ENCODE data around the gene ATL2. TPM values are rescaled to one million over a fixed set of nuclear protein-coding genes. Genes with fewer than 3 reads are reported as not detected.
A peak's percentile ranks its signal among the peaks of the same experiment; 100 is the strongest.
"Not testable (repeated sequence)": the region's sequence is repeated elsewhere in the genome, so short reads cannot be mapped to it uniquely, and the experiment has no call there.

Gene ATL2
- total RNA-seq, 1 donor from 2014 or later, result 139 TPM

DNA sequence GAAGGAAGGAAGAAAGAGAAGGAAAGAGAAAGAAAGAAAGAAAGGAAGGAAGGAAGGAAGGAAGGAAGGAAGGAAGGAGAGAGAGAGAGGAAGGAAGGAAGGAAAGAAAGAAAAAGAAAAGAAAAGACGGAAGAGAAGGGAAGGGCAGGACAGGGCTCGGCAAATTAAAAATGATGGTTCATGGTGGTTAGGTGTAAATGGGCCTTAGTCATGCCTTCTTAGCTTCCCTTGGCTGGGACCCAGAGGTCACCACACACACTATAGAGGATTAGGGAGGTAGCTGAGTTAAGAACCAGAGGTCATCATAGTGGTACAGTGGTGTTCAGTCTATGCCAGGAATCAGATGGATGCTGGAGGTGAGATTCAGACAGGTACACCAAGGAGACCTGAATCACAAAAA is 9.3 kb upstream of the ATL2 start:
- H3K27me3 ChIP-seq (ENCODE audit: control insufficient read depth, insufficient read depth, low read length), result no peaks in the 10 kb centered on the region
- no peak overlapping the region for H3K4me3 ChIP-seq (ENCODE audit: low read depth, low read length)
- TF ChIP-seq, protein P1, sequence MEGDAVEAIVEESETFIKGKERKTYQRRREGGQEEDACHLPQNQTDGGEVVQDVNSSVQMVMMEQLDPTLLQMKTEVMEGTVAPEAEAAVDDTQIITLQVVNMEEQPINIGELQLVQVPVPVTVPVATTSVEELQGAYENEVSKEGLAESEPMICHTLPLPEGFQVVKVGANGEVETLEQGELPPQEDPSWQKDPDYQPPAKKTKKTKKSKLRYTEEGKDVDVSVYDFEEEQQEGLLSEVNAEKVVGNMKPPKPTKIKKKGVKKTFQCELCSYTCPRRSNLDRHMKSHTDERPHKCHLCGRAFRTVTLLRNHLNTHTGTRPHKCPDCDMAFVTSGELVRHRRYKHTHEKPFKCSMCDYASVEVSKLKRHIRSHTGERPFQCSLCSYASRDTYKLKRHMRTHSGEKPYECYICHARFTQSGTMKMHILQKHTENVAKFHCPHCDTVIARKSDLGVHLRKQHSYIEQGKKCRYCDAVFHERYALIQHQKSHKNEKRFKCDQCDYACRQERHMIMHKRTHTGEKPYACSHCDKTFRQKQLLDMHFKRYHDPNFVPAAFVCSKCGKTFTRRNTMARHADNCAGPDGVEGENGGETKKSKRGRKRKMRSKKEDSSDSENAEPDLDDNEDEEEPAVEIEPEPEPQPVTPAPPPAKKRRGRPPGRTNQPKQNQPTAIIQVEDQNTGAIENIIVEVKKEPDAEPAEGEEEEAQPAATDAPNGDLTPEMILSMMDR (IDR thresholded peaks at IDR 0.05; ENCODE audit: insufficient read depth, low read length, severe bottlenecking), result no peak
- no peaks in the 10 kb centered on the region for H3K36me3 ChIP-seq (ENCODE audit: control insufficient read depth, insufficient read depth, low read length)
- FAIRE-seq (peak; percentile 32), DNase-seq (ENCODE audit: low read depth) (peak; percentile 44)

DNA sequence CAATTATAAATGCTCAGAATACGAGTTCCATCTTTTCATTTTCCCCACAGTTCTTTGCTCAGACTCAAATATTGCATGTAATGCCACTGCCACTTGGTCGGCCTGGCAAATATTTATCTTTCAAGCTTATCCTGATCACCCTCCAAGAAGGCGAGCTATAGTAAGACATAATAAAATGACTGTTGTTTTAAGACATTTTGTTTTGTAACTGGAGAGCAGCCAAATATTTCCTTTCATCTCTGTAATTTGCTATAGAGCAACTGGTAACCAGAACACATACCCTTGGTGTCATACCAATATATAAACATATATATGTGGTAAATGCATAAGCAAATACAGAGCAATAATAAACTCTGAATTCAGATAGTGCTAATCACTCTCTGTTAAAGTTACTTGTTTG is 7.3 kb upstream of the ATL2 start:
- FAIRE-seq (no peak), DNase-seq (ENCODE audit: low read depth) (no peak)

DNA sequence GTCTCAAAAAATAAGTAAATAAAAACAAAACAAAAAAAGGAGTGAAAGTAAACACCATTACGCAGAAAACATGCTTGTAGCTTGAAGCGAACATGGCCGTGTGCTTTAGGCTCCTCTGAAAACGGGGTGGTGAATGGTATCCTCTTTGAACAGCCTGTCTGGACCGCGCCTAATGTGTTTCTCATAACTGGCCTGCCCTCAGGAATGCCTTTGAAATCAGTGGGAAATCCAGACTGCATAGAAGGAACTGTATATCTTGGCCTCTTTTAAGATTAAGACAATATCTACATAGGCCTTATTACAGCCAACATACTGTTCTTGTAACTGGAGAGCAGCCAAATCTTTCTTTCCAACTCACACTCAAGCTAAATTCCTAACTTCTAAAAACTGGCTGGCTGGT is 6.7 kb upstream of the ATL2 start:
- H3K36me3 ChIP-seq (ENCODE audit: control insufficient read depth, insufficient read depth, low read length), result not testable (repeated sequence)

More for the DNA sequence above, 7.3 kb upstream of the ATL2 start:
- Histone ChIP-seq H3K27me3 (ENCODE audit: control insufficient read depth, insufficient read depth, low read length) (no peaks in the 10 kb centered on the region), H3K36me3 (ENCODE audit: control insufficient read depth, insufficient read depth, low read length) (no peaks in the 10 kb centered on the region), H3K4me3 (ENCODE audit: low read depth, low read length) (no peak overlapping the region)
- TF ChIP-seq, protein P1 (IDR thresholded peaks at IDR 0.05; ENCODE audit: insufficient read depth, low read length, severe bottlenecking), result no peak

DNA sequence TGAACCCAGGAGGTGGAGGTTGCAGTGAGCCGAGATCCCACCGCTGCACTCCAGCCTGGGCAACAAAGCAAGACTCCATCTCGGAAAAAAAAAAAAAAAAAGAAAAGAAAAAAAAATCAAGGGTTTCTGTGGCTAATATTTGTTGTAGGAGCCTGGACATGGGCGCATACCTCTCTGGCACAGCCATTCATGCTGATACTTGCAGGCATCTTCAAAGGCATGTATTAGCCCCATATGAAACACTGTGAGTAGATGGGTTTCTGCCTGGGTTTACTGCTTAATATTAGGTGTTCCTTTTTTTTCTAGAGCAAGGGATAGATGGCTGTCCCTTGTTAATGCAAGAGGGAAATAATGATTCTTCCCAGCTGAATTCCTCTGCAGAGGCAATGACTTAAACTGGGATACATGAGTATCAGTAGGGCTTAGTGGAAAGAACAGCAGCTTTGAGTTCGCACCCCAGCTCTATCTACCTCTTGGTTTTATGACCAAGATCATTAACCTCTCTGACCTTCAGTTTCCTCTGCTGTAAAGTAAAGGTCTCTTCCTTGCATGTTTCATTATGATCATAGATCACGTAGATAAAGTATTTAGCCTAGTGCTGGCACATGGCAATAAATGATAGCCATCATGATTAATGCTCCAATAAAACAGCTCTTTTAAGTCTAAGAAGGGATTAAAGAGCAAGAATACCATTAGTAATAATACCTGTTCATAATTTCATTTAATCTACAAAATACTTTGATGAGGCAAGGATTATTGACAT is 4.5 kb upstream of the ATL2 start:
- TF ChIP-seq, protein P1 (IDR thresholded peaks at IDR 0.05; ENCODE audit: insufficient read depth, low read length, severe bottlenecking), result no peak
- FAIRE-seq (no peak), DNase-seq (ENCODE audit: low read depth) (peak; percentile 60)
- Histone ChIP-seq H3K4me3 (ENCODE audit: low read depth, low read length) (no peak overlapping the region), H3K27me3 (ENCODE audit: control insufficient read depth, insufficient read depth, low read length) (no peaks in the 10 kb centered on the region), H3K36me3 (ENCODE audit: control insufficient read depth, insufficient read depth, low read length) (no peaks in the 10 kb centered on the region)

More for the DNA sequence above, 6.7 kb upstream of the ATL2 start:
- DNase-seq (ENCODE audit: low read depth); H3K27me3 ChIP-seq (ENCODE audit: control insufficient read depth, insufficient read depth, low read length); H3K4me3 ChIP-seq (ENCODE audit: low read depth, low read length); FAIRE-seq: not testable (repeated sequence)

DNA sequence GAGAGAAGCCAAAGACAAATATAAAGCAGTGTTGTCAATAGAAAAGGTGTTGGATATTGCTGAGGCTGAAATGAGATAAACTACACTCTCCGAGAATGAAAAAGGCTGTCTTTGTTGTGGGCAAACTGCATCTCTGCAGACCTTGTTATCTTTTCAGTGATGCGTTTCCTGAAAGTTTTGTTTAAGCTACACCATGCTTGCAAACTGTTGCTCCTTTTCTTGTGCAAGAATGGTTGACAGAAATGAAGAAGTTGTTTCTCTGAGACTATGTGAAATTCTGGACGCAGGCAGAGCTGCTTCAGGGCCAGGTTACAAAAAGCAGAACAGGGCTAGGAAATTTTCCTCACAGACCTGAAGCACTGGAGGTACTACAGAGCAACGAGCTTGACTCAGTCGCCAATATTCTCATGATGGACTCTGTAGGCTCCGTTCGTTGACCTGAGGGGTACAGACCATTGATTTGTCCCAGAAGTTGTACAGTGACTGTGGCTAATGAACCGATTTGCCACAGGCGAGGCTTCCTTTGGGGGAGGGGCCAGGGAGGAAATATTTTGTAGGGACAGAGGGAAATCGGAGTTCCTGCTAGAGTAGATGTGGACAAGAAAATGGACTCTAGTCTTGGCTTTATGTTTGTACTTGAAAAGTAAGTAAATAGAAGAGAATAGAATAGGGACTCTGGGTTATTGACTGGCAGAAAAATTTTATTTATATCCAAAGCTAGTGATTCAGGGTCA is 3.5 kb upstream of the ATL2 start:
- TF ChIP-seq, protein P1 (IDR thresholded peaks at IDR 0.05; ENCODE audit: insufficient read depth, low read length, severe bottlenecking), result no peak
- Histone ChIP-seq H3K4me3 (ENCODE audit: low read depth, low read length) (no peak overlapping the region), H3K36me3 (ENCODE audit: control insufficient read depth, insufficient read depth, low read length) (no peaks in the 10 kb centered on the region), H3K27me3 (ENCODE audit: control insufficient read depth, insufficient read depth, low read length) (no peaks in the 10 kb centered on the region)
- DNase-seq (ENCODE audit: low read depth) (no peak), FAIRE-seq (no peak)

DNA sequence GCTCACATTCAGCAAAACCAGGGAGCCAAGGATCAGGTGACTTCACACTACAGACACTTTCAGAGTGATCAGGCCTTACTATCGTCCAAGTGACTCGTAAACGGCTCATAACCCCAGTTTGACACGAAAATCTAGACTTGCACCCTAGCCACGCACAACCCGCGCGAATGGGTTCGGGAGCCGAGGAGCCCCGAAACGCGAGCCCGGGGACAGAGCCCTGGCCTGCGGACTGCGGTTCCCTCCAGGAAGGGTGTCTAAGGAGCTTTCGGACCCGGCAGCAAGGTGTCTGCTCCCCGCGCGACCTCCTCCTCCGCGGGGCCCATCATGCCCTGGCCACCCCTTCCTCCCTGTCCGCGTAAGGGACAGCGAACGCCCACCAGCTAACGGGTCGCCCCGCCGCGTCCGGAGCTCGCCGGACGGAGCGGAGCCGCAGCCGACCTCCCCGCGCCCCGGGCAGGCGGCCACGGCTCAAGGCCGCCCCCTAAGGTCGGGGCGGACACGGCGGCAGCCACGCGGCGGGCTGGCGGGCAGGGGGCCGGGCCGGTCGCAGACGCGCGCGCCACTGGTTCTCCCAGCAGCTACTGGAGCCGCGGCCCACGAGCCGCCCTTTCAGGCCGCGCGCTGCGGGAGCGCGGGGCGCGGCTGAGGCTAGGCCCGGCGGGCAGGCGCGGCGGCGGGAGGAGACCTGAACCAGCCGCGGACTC is 575 bp downstream of the ATL2 start:
- H3K27me3 ChIP-seq (ENCODE audit: control insufficient read depth, insufficient read depth, low read length), result no peaks in the 10 kb centered on the region
- FAIRE-seq (no peak), DNase-seq (ENCODE audit: low read depth) (peak; percentile 84)
- TF ChIP-seq, protein P1 (IDR thresholded peaks at IDR 0.05; ENCODE audit: insufficient read depth, low read length, severe bottlenecking), result peak; percentile 40
- peak overlapping the region; percentile 99 for H3K4me3 ChIP-seq (ENCODE audit: low read depth, low read length)
- H3K36me3 ChIP-seq (ENCODE audit: control insufficient read depth, insufficient read depth, low read length), result no peaks in the 10 kb centered on the region
